HG02588 (cell line): Measurements from ENCODE around the gene ALKBH6.
"Not testable (repeated sequence)": the region's sequence is repeated elsewhere in the genome, so short reads cannot be mapped to it uniquely, and the experiment has no call there.

Experiments
- ATAC-seq: cut with Tn5 transposase; IDR thresholded peaks from one replicate; pipeline ENCODE4 v1.9.1; 2021; ENCODE audit warnings: mild to moderate bottlenecking, moderate library complexity; ENCODE audit not compliant: unreplicated experiment

Gene ALKBH6

DNA sequence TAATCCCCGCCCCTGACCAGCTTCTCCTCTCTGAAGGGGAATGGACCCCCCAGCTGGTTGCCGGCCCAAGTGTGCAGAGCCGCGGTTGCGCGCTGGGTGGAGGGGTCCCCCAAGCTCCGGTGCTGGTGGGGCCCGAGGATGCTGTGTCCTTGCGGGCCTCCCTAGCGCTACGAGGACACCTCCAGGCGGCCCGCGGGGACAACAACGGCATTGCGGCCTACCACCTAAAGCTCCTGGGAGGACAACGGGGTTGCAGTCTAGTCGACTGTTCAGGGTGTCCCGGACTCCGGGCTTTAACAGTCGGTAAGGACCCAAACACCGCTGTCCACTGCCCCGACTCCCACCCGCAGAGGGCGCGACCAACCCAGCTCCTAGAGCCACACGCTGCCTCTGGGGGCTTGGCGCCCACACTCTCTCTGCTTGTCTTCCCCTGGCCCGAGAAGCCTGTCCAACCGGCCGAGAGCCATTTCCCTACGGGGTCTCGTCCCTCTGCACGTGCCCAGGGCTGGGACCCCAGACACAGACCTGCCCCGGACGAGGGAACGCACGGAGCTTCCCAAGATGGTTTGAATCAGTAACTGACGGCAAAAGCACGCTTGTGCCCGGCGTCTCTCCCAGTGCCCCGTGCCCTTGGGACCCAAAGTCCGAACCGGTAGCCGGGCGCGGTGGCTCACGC, 20.0 kb downstream of the ALKBH6 start:
- no peak for ATAC-seq

DNA sequence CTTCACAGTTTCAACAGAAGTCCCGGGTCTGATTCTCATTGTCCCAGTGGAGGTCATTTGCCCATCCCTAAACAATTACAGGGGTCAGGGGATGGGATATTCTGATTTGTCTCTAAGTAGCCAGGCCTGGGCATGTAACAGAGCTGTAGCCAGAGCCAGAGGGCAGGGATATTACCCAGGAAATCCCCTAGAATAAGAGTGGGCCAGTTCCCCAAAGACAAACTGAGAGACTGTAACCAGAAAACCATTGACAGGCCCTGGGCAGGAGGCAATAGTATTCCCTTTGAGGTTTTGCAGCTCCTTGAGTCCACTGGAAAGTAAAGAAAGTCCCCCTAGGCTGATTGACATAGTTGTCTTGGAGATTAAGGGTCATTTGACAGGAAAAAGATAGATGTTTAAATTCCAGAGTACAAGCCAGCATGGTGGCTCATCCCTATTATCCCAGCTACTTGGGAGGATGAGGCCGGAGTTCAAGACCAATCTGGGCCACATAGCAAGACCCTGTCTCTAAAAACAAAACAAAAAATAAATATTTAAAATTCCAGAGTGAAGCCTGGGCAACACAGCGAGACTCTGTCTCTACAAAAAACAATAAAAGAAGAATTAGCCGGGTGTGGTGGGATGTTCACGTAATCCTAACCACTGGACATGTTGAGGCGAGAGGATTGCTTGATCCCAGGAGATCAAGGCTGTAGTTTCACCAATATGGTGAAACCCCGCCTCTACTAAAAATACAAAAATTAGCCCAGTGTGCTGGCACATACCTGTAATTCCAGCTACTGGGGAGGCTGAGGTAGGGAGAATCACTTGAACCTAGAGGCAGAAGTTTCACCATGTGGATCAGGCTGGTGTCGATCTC, 20.9 kb downstream of the ALKBH6 start:
- no peak for ATAC-seq

DNA sequence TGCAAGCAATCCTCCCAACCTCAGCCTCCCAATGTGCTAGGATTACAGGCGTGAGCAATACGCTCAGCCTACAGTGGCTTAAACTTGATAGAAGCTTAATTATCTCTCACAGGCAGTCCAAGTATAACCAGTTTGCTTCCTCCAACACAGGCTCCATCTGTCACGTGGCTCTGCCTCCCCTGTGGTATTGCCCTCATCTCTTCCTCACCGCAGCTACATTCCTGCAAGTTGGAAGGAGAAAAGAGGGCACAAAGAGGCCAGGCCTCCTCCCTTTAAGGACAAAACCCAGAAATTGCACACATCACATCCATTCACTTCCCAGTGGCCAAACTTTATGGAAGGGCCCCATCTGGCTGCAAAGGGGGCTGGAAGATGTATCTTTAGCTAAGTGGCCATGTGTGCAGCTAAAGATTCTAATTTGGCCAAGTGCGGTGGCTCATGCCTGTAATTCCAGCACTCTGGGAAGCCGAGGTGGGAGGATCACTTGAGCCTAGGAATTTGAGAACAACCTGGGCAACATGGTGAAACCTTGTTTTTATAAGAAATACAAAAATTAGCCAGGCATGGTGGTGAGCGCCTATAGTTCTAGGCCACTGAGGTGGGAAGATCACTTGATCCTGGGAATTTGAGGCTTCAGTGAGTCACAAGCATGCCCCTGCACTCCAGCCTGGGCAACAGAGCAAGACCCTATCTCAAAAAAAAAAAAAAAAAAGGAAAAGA, 22.1 kb downstream of the ALKBH6 start:
- ATAC-seq, result no peak

DNA sequence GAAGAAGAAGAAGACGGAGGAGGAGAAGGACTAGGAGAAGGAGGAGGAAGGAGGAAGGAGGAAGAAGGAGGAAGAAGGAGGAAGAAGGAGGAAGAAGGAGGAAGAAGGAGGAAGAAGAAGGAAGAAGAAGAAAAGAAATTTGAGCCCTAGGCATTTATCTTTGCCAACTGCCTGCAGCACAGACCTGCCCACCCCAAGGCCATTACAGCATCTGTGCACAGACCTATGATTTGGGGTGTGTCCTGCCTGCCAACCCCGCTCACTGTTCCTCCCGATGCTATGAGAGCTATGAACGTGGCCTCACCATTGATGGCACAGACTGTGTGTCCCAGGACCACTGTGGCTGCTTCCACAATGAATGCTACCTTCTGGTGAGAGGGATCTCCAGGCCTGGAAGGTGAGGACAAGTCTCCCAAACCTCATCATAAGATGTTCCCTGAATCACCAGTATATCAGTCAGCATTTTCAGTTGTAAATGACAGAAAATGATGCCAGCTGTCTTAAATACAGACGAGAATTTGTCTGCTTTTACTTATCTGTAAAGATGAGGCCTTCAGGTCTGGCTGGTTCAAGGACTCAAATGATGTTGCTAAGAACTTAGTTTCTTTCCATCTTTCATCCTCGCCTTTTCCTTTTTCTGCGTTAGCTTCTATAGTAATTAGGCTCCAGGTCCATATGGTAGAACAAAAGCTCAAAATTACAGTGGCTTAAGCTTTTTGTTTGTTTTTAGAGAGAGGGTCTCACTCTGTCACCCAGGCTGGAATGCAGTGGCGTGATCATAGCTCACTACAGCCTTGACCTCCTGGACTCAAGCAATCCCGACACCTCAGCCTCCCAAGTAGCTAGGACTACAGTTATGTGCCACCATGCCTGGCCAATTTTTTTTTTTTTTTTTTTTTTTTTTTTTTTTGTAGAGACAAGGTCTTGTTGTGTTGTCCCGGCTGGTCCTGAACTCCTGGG, 23.0 kb downstream of the ALKBH6 start:
- no peak for ATAC-seq

DNA sequence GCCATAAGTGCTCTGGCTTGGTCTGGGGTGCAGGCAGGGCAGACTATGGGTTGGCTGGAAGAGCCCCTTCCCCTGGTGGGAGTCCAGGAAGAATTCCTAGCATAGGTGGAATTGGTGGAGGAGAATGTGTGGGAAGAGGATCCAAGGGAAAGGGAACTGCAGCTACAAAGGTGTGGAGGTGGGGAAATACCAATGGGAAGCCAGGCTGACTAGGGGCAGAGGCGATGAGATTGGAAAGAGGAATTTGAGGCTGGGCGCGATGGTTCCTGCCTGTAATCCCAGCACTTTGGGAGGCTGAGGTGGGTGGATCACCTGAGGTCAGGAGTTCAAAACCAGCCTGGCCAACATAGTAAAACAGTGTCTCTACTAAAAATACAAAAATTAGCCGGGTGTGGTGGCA, 23.9 kb downstream of the ALKBH6 start:
- ATAC-seq, result no peak

DNA sequence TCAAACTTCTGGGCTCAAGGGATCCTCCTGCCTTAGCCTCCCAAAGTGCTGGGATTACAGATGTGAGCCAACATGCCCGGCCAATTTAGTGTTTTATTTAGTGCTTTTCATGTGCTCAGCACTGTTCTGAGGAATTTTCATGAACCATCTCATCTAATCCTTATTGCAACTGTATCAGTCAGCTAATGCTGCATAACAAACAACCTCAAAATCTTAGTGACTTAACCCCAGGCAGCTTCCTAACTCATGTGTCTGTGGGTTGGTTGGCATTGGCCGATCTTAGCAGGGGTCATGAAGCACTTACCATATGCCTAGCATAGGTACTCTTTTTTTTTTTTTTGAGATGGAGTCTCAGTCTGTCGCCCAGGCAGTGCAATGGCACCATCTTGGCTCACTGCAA, 25.2 kb downstream of the ALKBH6 start:
- ATAC-seq, result no peak

DNA sequence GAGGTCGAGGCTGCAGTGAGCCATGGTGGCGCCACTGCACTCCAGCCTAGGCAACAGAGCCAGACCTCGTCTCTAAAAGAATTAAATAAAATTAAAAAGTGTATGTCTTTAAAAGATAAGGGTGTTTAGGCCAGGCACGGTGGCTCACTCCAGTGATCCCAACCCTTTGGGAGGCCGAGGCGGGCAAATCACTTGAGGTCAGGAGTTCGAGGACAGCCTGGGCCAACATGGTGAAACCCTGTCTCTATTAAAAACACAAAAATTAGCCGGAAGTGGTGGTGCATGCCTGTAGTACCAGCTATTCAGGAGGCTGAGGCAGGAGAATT, 26.5 kb downstream of the ALKBH6 start:
- ATAC-seq, result no peak

DNA sequence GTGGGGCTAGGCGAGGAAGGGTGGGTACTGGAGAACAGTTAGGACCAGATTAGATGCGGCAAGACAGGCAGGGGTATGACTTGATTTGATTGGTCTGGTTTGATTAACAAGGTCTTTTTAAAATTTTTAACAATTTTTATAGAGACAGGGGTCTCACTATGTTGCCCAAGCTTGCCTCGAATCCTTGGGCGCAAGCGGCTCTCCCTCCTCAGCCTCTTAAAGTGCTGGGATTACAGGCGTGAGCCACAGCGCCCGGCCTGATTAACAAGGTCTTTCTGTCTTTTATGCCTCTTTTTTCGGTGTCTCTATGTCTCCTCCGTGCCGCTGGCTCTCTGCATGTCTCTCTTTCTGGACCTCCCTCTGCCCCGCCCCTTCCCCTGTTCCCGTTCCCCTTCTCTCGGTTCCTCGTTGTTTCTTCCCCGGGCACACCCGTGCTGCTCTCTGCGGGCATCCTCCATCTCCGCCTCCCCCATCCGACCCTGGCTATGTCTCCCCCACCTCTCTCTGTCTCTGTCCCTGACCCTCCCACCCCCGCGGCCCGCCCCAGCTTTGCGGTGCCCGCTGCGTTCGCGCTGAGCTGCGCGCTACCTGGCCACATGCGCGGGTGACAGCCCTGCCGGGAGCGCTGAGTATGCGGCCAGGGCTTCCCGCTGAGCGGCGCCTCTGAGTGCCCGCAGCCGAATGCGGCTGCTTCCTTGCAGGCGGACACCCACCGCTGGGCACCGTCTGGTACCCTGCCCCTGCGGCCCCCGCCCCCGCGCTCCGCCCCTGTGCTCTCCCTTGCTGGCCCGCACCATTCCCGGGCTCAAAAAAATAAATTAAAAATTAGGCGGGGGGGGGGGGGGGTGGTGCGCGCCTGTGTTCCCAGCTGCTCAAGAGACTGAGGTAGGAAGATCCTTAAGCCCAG, 27.1 kb downstream of the ALKBH6 start:
- no peak for ATAC-seq

DNA sequence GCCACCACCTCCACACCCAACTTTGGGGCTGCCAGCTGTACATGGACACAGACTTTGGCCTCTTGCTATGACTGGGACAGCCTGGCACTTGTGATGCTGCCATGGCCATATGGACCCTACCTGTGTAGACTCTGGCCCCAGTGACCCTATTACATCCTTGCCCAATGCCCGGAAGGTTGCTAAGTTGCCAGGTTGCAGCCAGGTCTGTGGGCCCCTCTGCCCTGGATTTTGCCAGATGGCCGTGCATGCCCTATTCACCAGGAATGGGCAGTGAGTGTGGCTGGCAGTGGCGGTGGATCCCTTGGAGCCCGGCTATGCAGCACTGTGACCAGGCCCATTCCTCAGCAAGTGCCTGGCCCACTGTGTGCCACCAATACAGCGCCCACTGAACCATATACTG, 27.9 kb downstream of the ALKBH6 start:
- ATAC-seq, result no peak

DNA sequence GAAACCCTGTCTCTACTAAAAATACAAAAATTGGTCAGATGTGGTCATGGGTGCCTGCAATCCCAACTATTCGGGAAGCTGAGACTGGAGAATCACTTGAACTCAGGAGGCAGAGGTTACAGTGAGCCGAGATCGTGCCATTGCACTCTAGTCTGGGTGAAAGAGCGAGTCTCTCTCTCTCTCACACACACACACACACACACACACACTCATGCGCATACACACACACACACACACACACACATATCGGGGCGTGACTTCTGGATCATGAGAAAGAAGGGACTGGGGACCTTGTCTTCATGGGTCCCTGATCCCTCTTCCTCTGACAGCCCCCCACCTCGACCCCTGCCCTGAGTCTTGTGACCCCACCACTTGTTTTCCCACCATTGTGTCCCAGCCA, 30.8 kb downstream of the ALKBH6 start:
- no peak for ATAC-seq

DNA sequence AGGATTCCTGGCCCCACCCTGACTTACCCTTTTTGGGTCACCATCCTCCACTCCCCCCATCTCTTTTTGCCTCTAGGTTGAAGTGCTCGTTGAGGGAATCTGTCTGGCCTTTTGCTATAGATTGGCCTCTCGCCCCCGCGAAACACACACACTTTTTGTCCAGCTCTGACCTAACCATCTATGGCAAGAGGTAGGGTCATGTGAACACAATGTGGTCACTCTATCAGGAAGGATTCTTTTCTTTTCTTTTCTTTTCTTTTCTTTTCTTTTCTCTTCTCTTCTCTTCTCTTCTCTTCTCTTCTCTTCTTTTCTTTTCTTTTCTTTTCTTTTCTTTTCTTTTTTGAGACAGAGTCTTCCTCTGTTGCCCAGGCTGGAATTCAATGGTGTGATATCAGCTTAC, 33.0 kb downstream of the ALKBH6 start:
- not testable (repeated sequence) for ATAC-seq

DNA sequence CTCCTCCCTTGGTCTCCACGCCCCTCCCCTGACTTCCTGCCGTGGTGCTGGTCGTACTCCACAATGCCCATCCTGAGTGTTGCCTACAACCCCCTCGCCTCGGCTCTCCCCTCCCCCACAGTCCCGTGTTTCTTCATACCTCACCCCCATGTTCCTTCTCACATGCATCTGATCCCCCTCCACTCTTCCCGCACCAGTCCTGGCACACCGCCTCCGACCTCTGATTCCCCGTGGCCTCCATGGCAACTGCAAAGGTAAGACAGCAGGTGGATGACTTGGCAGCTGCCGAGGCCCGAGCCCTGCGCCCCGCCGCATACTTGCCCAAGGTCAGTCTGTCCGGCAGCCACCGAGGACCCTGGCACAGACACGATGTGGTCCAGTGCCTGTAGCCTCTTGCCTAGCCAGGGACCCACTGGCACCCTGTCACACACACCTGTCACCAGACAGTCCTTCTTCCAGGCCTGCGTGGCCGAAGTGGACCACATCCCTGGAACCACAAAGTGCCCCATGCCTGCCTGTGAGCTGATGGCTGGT, 35.1 kb downstream of the ALKBH6 start:
- no peak for ATAC-seq

DNA sequence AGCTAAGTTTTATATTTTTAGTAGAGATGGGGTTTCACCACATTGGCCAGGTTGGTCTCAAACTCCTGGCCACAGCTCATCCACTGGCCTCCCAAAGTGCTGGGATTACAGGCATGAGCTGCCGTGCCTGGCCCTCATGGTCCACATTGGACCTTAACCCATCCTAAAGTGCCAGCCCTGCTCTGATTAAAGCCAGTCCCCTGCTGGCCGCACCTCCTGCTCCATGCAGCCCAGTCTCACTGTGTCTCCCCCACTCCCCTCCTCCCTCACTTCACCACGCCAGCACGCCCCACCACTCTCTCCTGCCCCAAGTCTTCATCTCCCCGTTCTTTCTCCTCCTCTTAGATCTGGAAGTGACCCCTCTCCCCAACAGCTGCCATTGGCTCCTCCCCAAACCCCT, 35.7 kb downstream of the ALKBH6 start:
- no peak for ATAC-seq

DNA sequence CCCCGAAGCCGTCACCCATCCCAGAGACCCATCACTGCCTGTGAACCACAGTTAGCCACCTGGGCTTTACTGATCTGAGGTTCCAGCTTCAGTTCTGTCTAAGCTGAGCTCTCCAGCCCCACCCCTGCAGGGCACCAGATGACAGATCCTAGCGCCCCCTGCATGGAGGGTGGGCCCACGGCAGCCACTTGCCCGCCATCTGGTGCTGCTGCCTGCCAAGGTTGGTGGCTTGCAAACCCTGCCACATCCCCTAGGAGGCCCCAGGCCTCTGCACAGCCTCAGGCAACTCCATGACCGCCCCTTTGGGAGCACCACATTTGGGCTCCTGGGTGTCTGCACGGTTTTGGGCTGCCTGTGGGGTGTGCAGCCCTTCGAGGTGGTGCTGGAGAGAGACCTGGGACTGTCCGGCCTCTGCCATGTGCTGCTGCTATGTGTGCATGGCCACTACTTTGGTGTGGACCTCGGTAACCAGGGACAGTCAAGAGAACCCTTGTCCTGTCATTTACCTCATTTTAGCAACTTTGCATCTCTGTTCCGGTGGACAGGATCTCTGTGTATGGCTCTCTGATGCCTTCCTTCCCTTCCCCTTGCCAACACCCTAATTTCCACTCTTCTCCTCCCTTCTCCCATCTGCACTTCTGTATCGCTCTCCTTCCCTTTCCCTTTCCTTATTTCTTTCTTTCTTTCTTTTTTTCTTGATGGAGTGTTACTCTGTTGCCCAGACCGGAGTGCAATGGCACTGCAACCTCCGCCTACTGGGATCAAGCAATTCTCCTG, 36.4 kb downstream of the ALKBH6 start:
- ATAC-seq, result no peak

DNA sequence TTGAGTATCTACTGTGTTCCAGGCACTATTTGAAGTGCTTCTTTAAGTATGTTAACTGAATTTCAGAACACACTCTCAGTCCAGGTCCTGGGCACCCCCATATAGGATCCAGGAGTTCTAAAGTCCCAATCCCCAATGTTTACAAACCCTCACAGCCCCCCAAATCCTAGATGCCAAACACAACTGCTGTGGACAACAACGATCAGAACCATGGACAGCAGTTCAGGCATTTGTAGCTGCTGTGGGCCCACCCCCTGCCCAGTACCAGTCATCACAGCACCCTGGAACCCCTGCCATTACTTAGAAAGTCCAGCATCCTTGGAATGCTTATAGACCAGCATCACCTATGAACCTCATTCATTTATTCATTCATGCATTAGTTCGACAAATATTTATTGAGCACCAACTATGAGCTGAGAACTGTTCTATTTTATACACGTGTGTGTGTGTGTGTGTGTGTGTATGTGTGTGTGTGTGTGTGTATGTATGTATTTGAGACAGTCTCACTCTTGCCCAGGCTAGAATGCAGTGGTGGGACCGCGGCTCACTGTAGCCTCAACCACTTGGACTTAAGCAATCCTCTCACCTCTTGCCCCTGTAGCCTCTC, 38.3 kb downstream of the ALKBH6 start:
- ATAC-seq, result no peak

DNA sequence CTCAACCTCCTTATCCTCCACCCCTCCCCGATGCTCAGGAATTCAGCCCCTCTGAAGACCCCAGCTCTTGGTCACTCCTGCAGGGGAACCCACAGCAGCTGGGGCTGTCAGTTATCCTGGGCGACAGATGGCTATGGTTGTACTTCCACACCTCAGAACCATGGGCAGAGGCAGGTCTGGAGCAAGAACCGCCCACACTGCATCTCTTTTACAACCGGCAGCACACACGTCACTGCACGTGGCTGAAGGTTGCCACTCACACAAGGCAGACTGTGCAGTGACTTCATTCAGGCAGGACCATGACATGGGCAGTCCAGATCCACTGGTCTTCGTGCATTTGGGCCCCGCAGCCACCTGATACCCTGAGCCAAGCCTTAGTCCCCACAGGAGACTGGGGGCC, 40.5 kb downstream of the ALKBH6 start:
- ATAC-seq, result no peak

DNA sequence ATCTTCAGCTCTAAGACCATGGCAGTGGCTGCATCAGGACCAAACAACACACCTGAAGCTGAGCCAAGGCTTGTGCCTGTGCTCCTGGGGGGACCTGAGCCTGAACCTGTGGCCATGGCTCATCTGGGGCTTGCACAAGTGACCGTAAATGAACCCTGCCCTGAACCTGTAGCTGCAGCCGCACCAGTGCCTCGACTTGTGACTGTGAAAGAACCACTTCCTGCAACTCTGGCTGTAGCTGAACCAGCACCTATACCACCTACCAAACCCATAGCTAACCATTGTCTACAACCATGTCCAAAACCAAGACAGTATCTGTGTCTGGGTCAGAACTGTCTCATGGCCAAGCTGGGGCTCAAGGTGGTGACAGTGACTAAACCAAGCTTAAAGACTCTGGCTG, 47.2 kb downstream of the ALKBH6 start:
- ATAC-seq, result no peak

DNA sequence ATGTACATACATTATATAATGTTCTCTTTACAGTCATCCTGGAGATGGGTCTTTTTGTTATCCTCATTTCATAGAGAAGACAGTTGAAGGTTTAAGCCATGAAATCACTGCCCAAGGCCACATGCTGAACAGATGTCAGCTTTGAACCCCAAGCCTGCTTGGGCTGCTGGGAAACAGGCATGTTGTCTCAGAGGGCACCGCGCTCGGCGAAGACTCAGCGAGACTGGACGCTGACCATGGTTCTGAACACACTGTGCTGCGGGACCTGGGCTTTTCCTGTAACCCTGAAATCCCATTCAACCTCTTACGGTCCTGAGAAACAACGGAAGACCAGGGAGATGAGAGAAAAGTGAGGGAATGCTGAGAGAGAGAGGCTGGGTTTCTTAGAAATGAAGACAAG, 50.5 kb downstream of the ALKBH6 start:
- ATAC-seq, result no peak
